HL-60 (cell line): Measurements from ENCODE around the gene PPP2R3A.

Experiments used
- DNase-seq, 2 experiments: peaks; one replicate each; pipeline ENCODE4 v3.0.0-alpha.2; 2010 to 2020; ENCODE audit warnings: low read depth in 1 of 2, low spot score in 1 of 2
- H3K27ac ChIP-seq: fragments of 250-450 bp; sonication (Bioruptor Pico); replicated peaks from 2 replicates; pipeline ENCODE4 v1.5.1; 2020; ENCODE audit warnings: mild to moderate bottlenecking, moderate library complexity
- H3K27me3 ChIP-seq: fragments of 250-450 bp; sonication (Bioruptor Pico); 2 replicates; pipeline ENCODE4 v1.5.1; 2021; ENCODE audit warnings: mild to moderate bottlenecking, moderate library complexity; ENCODE audit not compliant: insufficient read depth, poor library complexity, severe bottlenecking
- H3K4me3 ChIP-seq: replicated peaks from 2 replicates; pipeline ENCODE4 v1.5.1; 2011; ENCODE audit warnings: mild to moderate bottlenecking, control low read depth, low read length; ENCODE audit not compliant: insufficient read depth
- GABPA ChIP-seq: IDR thresholded peaks from 2 replicates; pipeline ENCODE4 v1.6.1; 2012; ENCODE audit warnings: low read depth
- POLR2AphosphoS5 ChIP-seq: IDR thresholded peaks from 2 replicates; pipeline ENCODE4 v1.6.1; 2012; ENCODE audit warnings: low read depth
- SPI1 ChIP-seq: IDR thresholded peaks from 2 replicates; pipeline ENCODE4 v1.6.1; 2012; ENCODE audit warnings: low read depth, mild to moderate bottlenecking, borderline replicate concordance
- TF ChIP-seq, protein P1 (sequence below): IDR thresholded peaks from one replicate; pipeline ENCODE4 v1.5.1; 2011; ENCODE audit warnings: low read length, control low read depth, inconsistent platforms; ENCODE audit not compliant: insufficient read depth
- TF ChIP-seq, protein P2 (sequence below): IDR thresholded peaks from 2 replicates; pipeline ENCODE4 v1.6.1; 2012; ENCODE audit warnings: low read depth; ENCODE audit not compliant: insufficient replicate concordance

Gene PPP2R3A

DNA sequence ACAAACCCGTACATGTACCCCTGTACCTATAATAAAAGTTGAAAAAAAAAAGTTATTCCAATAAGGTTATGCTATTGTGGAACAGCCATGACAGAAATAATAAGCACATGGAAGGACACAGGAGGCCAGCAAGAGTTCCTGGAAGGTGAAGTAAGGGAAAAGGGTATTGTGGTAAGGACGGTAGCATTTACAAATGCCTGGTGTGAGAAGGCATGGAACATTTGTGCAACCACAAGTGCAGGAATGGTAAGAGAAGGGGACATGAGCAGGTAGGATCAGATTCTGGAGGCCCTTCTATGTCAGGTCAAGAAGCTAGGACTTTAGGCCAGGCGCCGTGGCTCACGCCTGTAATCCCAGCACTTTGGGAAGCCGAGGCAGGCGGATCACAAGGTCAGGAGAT, 82.5 kb downstream of the PPP2R3A start:
- Histone ChIP-seq H3K27ac (no peak overlapping the region), H3K27me3 (peaks cover 18% of the 10 kb centered on the region), H3K4me3 (no peak overlapping the region)
- no peak for DNase-seq
- no peak for TF ChIP-seq POLR2AphosphoS5
- TF ChIP-seq, protein P1, sequence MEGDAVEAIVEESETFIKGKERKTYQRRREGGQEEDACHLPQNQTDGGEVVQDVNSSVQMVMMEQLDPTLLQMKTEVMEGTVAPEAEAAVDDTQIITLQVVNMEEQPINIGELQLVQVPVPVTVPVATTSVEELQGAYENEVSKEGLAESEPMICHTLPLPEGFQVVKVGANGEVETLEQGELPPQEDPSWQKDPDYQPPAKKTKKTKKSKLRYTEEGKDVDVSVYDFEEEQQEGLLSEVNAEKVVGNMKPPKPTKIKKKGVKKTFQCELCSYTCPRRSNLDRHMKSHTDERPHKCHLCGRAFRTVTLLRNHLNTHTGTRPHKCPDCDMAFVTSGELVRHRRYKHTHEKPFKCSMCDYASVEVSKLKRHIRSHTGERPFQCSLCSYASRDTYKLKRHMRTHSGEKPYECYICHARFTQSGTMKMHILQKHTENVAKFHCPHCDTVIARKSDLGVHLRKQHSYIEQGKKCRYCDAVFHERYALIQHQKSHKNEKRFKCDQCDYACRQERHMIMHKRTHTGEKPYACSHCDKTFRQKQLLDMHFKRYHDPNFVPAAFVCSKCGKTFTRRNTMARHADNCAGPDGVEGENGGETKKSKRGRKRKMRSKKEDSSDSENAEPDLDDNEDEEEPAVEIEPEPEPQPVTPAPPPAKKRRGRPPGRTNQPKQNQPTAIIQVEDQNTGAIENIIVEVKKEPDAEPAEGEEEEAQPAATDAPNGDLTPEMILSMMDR: no peak
- TF ChIP-seq, protein P2, sequence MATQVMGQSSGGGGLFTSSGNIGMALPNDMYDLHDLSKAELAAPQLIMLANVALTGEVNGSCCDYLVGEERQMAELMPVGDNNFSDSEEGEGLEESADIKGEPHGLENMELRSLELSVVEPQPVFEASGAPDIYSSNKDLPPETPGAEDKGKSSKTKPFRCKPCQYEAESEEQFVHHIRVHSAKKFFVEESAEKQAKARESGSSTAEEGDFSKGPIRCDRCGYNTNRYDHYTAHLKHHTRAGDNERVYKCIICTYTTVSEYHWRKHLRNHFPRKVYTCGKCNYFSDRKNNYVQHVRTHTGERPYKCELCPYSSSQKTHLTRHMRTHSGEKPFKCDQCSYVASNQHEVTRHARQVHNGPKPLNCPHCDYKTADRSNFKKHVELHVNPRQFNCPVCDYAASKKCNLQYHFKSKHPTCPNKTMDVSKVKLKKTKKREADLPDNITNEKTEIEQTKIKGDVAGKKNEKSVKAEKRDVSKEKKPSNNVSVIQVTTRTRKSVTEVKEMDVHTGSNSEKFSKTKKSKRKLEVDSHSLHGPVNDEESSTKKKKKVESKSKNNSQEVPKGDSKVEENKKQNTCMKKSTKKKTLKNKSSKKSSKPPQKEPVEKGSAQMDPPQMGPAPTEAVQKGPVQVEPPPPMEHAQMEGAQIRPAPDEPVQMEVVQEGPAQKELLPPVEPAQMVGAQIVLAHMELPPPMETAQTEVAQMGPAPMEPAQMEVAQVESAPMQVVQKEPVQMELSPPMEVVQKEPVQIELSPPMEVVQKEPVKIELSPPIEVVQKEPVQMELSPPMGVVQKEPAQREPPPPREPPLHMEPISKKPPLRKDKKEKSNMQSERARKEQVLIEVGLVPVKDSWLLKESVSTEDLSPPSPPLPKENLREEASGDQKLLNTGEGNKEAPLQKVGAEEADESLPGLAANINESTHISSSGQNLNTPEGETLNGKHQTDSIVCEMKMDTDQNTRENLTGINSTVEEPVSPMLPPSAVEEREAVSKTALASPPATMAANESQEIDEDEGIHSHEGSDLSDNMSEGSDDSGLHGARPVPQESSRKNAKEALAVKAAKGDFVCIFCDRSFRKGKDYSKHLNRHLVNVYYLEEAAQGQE: no peak
- TF ChIP-seq SPI1: no peak
- no peak for TF ChIP-seq GABPA

DNA sequence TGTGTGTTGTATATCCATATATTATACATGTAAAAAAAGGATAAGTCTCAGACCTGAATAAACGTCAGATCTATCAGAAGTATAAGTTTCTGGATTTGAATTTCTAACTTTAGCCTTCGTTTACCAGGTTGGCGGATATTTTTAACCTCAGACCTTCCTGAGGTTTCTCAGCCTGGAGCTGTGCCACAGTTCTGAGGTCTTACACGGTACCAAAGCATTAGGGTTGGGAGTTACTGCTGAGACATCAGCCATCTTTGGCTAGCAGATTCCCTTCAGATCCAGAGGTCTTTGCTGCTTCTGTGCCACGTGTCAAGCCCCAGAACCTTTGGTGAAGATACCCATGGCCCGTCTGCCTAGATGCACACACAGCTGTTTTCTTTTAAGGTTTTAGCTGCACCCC, 84.7 kb downstream of the PPP2R3A start:
- TF ChIP-seq POLR2AphosphoS5: no peak
- TF ChIP-seq, protein P2: no peak
- TF ChIP-seq SPI1: no peak
- no peak for TF ChIP-seq GABPA
- TF ChIP-seq, protein P1: no peak
- H3K4me3 ChIP-seq: no peak overlapping the region

DNA sequence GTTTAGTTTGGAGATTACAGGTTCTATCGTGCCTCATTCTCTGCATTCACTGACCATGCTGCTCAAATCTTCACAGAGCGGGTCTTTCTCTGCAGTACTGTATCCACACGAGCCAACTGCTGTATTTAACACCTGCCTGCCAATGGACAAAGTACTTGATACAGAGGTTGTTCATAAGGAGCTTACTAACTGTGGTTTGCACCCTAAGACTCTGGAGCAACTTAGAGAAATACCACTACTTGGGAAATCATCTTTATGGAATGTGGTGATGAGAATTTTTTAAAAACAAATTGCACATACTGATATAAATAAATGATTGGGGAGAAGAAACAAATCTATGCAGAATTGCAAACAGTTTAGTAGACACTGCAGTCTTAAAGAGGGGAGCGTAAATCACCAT, 90.0 kb downstream of the PPP2R3A start:
- H3K27ac ChIP-seq: no peak overlapping the region
- TF ChIP-seq, protein P1: no peak
- no peak for TF ChIP-seq POLR2AphosphoS5
- TF ChIP-seq, protein P2: no peak
- no peak for TF ChIP-seq GABPA
- TF ChIP-seq SPI1: no peak
- H3K27me3 ChIP-seq: peaks cover 5% of the 10 kb centered on the region
- DNase-seq: no peak
- H3K4me3 ChIP-seq: no peak overlapping the region

More for the DNA sequence above, 84.7 kb downstream of the PPP2R3A start:
- Histone ChIP-seq H3K27ac (no peak overlapping the region), H3K27me3 (peaks cover 18% of the 10 kb centered on the region)
- DNase-seq: no peak
